Hepatocyte (in vitro differentiated cells): ENCODE results near the gene EPHA10.

ENCODE experiments used
- CTCF ChIP-seq: fragments of 200-600 bp; sonication (generic); IDR thresholded peaks from 2 replicates; pipeline ENCODE4 v1.5.1; 2016; ENCODE audit warnings: antibody characterized with exemption, mild to moderate bottlenecking; ENCODE audit not compliant: poor library complexity
- EZH2 ChIP-seq: fragments of 200-600 bp; sonication (generic); IDR thresholded peaks from 2 replicates; pipeline ENCODE4 v1.6.1; 2016; ENCODE audit warnings: antibody characterized with exemption, mild to moderate bottlenecking, borderline replicate concordance

- TF ChIP-seq CTCF, result no peak
- TF ChIP-seq EZH2, result no peak
Observed at GRCh38 chr1:37746806-37747205, 18.1 kb downstream of the EPHA10 start.
